ENCODE data around the gene FILIP1L. TPM values are rescaled to one million over a fixed set of nuclear protein-coding genes. Genes with fewer than 3 reads are reported as not detected.

The FILIP1L gene
- total RNA-seq, 1 experiment from 2014 or later: 15.5 TPM

DNA sequence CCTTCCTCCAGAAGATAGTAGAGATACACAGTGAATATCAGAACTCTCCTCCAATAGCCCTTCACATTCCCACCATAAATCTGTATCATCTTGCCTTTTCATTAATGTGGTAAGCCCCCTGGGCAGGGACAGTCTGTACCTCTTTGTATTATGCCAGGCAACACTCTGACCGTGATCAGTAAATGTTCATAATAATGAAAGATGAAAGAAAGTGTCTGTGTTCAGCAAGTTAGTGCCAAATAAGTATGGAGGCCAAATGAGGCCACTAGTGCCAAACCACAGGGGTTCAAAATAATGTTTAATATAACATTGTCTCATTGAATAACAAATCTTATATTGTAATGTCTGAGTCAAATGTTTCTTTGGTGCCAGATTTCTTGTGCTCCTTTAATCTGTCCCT lies 192.3 kb downstream of the FILIP1L start:
- no TSS peak for BruUV-seq (replicated peaks)
- Mint-ChIP-seq H3K9me3 (ENCODE audit: unreplicated experiment) (peaks cover 10% of the 10 kb centered on the region), H3K36me3 (ENCODE audit: insufficient read depth, unreplicated experiment) (no peaks in the 10 kb centered on the region), H3K4me1 (ENCODE audit: low read depth, unreplicated experiment) (peaks cover 56% of the 10 kb centered on the region), H3K27ac (ENCODE audit: unreplicated experiment) (peak overlapping the region; percentile 66), H3K4me3 (ENCODE audit: unreplicated experiment) (no peak overlapping the region), H3K27me3 (ENCODE audit: insufficient read depth, unreplicated experiment) (no peaks in the 10 kb centered on the region)
- Histone ChIP-seq H3K36me3 (ENCODE audit: control insufficient read depth, insufficient read depth, low read length) (no peaks in the 10 kb centered on the region), H3K4me3 (ENCODE audit: low read depth, low read length) (no peak overlapping the region), H3K4me1 (peaks cover 72% of the 10 kb centered on the region), H3K27me3 (replicated peaks; ENCODE audit: control insufficient read depth, insufficient read depth, low read length) (no peaks in the 10 kb centered on the region), H3K9me3 (no peaks in the 10 kb centered on the region)
- intact Hi-C loops (cut with micrococcal nuclease; ENCODE audit: unreplicated experiment): loop anchor here (1.0 to 5.0 kb wide), 5 partner anchors 8 to 330 kb away; no protein-coding TSS in a partner anchor
- TF ChIP-seq, protein P1, sequence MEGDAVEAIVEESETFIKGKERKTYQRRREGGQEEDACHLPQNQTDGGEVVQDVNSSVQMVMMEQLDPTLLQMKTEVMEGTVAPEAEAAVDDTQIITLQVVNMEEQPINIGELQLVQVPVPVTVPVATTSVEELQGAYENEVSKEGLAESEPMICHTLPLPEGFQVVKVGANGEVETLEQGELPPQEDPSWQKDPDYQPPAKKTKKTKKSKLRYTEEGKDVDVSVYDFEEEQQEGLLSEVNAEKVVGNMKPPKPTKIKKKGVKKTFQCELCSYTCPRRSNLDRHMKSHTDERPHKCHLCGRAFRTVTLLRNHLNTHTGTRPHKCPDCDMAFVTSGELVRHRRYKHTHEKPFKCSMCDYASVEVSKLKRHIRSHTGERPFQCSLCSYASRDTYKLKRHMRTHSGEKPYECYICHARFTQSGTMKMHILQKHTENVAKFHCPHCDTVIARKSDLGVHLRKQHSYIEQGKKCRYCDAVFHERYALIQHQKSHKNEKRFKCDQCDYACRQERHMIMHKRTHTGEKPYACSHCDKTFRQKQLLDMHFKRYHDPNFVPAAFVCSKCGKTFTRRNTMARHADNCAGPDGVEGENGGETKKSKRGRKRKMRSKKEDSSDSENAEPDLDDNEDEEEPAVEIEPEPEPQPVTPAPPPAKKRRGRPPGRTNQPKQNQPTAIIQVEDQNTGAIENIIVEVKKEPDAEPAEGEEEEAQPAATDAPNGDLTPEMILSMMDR (IDR thresholded peaks at IDR 0.05; ENCODE audit: insufficient read depth in 1 of 2, low read depth in 1 of 2, low read length in 1 of 2, severe bottlenecking in 1 of 2, unreplicated experiment in 1 of 2): no peak
- ChIA-PET CTCF (no interaction called here), POLR2A (no interaction called here)
- DNase-seq: no peak

DNA sequence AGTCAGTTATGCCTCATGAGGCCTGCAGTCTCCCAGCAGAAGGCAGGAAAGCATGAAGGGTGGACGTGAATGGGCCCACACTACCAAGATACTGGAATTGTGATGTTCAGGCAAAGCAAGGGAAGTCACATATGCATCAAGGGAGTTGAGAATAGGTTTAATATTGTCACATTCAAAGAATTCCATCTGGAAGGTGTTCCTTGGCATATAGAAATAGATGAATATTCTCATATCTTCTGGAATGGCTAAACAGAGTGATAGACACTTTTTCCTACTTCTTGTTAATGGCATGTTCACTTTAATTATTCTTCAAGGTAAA lies 193.0 kb downstream of the FILIP1L start:
- H3K36me3 ChIP-seq (ENCODE audit: control insufficient read depth, insufficient read depth, low read length): no peaks in the 10 kb centered on the region
- no peaks in the 10 kb centered on the region for H3K9me3 ChIP-seq
- no peaks in the 10 kb centered on the region for H3K27me3 Mint-ChIP-seq (ENCODE audit: insufficient read depth, unreplicated experiment)
- H3K27me3 ChIP-seq (replicated peaks; ENCODE audit: control insufficient read depth, insufficient read depth, low read length): no peaks in the 10 kb centered on the region
- H3K36me3 Mint-ChIP-seq (ENCODE audit: insufficient read depth, unreplicated experiment): no peaks in the 10 kb centered on the region
- peaks cover 10% of the 10 kb centered on the region for H3K9me3 Mint-ChIP-seq (ENCODE audit: unreplicated experiment)
- POLR2A ChIA-PET: interaction anchor here (0.6 kb wide), 1 partner anchor 24 kb away, joined by 4 read pairs; no protein-coding TSS in a partner anchor
- intact Hi-C loops (cut with micrococcal nuclease; ENCODE audit: unreplicated experiment): loop anchor here (1.0 to 5.0 kb wide), 5 partner anchors 9 to 331 kb away; no protein-coding TSS in a partner anchor
- BruUV-seq (replicated peaks): TSS peak; percentile 44
- no peak for DNase-seq
- peak overlapping the region; percentile 32 for H3K4me3 Mint-ChIP-seq (ENCODE audit: unreplicated experiment)
- TF ChIP-seq, protein P1 (IDR thresholded peaks at IDR 0.05; ENCODE audit: insufficient read depth in 1 of 2, low read depth in 1 of 2, low read length in 1 of 2, severe bottlenecking in 1 of 2, unreplicated experiment in 1 of 2): no peak
- CTCF ChIA-PET: interaction anchor here (1.3 kb wide), 1 partner anchor 147 kb away, joined by 3 read pairs; no protein-coding TSS in a partner anchor
- H3K4me3 ChIP-seq (ENCODE audit: low read depth, low read length): no peak overlapping the region
- peaks cover 52% of the 10 kb centered on the region for H3K4me1 Mint-ChIP-seq (ENCODE audit: low read depth, unreplicated experiment)
- H3K4me1 ChIP-seq: peaks cover 71% of the 10 kb centered on the region
- peak overlapping the region; percentile 66 for H3K27ac Mint-ChIP-seq (ENCODE audit: unreplicated experiment)

DNA sequence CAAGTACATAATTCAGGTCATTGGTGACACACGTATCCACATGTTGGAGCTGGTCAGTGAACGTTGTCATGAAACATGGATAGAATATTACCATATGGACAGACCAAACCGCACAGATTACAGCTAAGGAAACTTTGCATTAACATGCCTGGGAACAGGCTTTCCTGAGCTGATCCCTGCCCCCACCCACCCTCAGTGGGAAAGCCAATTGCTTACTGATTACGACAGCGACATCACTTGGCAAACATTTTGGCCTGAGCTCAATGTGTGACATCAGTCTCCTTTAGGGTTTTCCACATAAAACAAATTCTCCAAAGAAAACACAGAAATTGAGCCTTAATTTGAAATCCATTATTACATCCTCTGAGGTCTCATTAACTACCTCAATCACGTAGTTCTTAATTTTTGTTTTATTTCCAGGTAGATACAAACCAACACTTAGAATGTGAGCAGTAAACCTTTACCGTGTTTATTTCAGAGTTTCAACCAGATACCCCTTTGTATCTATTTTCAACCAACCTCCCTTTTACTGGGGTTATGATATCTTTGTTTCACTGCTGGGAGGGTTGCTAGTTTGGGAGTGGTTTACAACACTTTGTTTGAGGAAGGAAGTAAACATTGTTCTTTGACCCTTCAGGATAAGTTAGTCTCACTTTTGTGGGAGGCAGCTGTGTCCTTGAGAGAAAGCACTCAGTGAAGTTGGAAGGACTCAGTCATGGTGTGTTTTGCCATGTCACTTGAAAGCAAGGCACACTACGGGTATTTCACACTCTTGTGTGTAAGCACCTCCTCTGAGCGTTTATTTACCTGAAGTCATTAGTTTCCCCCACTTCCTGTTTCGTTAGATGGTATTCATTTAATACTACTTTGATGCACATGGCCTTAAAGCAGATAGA lies 193.6 kb downstream of the FILIP1L start:
- Histone ChIP-seq H3K36me3 (ENCODE audit: control insufficient read depth, insufficient read depth, low read length) (no peaks in the 10 kb centered on the region), H3K9me3 (no peaks in the 10 kb centered on the region), H3K4me1 (peaks cover 65% of the 10 kb centered on the region), H3K27me3 (replicated peaks; ENCODE audit: control insufficient read depth, insufficient read depth, low read length) (no peaks in the 10 kb centered on the region), H3K4me3 (ENCODE audit: low read depth, low read length) (no peak overlapping the region)
- intact Hi-C loops (cut with micrococcal nuclease; ENCODE audit: unreplicated experiment): loop anchor here (1.0 to 5.0 kb wide), 5 partner anchors 10 to 332 kb away; no protein-coding TSS in a partner anchor
- Mint-ChIP-seq H3K9me3 (ENCODE audit: unreplicated experiment) (peaks cover 10% of the 10 kb centered on the region), H3K27me3 (ENCODE audit: insufficient read depth, unreplicated experiment) (no peaks in the 10 kb centered on the region), H3K4me1 (ENCODE audit: low read depth, unreplicated experiment) (peaks cover 54% of the 10 kb centered on the region), H3K36me3 (ENCODE audit: insufficient read depth, unreplicated experiment) (no peaks in the 10 kb centered on the region), H3K27ac (ENCODE audit: unreplicated experiment) (peak overlapping the region; percentile 66), H3K4me3 (ENCODE audit: unreplicated experiment) (peak overlapping the region; percentile 32)
- ChIA-PET CTCF (interaction anchor here (0.6 to 1.3 kb wide), 5 partner anchors 78 to 505 kb away, joined by 3 to 5 read pairs (median 4); partner anchors contain the start of gene TBC1D23), POLR2A (interaction anchor here (0.6 kb wide), 1 partner anchor 23 kb away, joined by 4 read pairs; no protein-coding TSS in a partner anchor)
- no TSS peak for BruUV-seq (replicated peaks)
- peak; percentile 50 to 81 for DNase-seq
- TF ChIP-seq, protein P1 (IDR thresholded peaks at IDR 0.05; ENCODE audit: insufficient read depth in 1 of 2, low read depth in 1 of 2, low read length in 1 of 2, severe bottlenecking in 1 of 2, unreplicated experiment in 1 of 2): no peak
